ENCODE data around the gene PHAX.

- TF ChIP-seq ZFP30 (CRISPR knock-in tag; IDR thresholded peaks at IDR 0.05) (no peak), TOX (CRISPR knock-in tag; IDR thresholded peaks at IDR 0.05; ENCODE audit: borderline replicate concordance) (no peak), ARNTL (CRISPR knock-in tag; IDR thresholded peaks at IDR 0.05; ENCODE audit: borderline replicate concordance, low read depth) (no peak), ZFP3 (CRISPR knock-in tag; IDR thresholded peaks at IDR 0.05) (no peak), ESRRG (CRISPR knock-in tag; IDR thresholded peaks at IDR 0.05) (no peak), PATZ1 (CRISPR knock-in tag; IDR thresholded peaks at IDR 0.05; ENCODE audit: borderline replicate concordance) (no peak), GLIS3 (CRISPR knock-in tag; IDR thresholded peaks at IDR 0.05) (no peak), PPARA (CRISPR knock-in tag; IDR thresholded peaks at IDR 0.05; ENCODE audit: borderline replicate concordance) (no peak), CSDC2 (CRISPR knock-in tag; IDR thresholded peaks at IDR 0.05) (no peak), ZNF8 (CRISPR knock-in tag; IDR thresholded peaks at IDR 0.05) (no peak), SNAI2 (CRISPR knock-in tag; IDR thresholded peaks at IDR 0.05) (no peak), OSR1 (CRISPR knock-in tag; IDR thresholded peaks at IDR 0.05) (no peak)
- TF ChIP-seq, protein P1, sequence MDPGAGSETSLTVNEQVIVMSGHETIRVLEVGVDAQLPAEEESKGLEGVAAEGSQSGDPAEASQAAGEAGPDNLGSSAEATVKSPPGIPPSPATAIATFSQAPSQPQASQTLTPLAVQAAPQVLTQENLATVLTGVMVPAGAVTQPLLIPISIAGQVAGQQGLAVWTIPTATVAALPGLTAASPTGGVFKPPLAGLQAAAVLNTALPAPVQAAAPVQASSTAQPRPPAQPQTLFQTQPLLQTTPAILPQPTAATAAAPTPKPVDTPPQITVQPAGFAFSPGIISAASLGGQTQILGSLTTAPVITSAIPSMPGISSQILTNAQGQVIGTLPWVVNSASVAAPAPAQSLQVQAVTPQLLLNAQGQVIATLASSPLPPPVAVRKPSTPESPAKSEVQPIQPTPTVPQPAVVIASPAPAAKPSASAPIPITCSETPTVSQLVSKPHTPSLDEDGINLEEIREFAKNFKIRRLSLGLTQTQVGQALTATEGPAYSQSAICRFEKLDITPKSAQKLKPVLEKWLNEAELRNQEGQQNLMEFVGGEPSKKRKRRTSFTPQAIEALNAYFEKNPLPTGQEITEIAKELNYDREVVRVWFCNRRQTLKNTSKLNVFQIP (CRISPR knock-in tag; IDR thresholded peaks at IDR 0.05; ENCODE audit: borderline replicate concordance, low read depth) = no peak
Observed at GRCh38 chr5:126676195-126676624, 75.5 kb downstream of the PHAX start.
